Neural progenitor cell (in vitro differentiated cells): ENCODE results near the gene CAMSAP1.

Experiments
- EZH2 ChIP-seq: fragments of 200-600 bp; sonication (generic); IDR thresholded peaks from 2 replicates; pipeline ENCODE4 v1.6.1; 2017; ENCODE audit warnings: antibody characterized with exemption, mild to moderate bottlenecking, moderate library complexity
- TF ChIP-seq, protein P1 (sequence below): fragments of 200-600 bp; sonication (generic); IDR thresholded peaks from 2 replicates; pipeline ENCODE4 v1.5.1; 2017; ENCODE audit warnings: antibody characterized with exemption, mild to moderate bottlenecking

DNA sequence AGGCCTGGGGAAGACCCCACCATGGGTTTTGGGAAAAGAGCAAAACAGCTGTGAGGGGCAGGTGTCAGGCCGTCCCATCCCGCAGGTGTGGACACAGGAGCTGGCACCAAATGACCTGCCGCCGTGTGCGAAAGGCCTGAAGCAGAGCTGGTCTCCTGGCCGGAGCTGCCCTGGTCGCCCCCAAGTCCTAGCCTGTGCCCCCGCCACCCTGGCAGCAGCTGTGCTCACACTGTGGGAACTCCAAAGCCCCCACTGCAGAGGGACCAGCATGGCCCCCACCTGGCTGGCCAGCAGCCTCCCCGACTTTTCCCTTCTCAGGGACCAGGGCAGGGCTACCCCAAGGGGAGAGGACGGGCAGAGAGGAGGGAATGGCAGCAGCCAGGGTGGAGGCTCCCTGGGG, 117.0 kb downstream of the CAMSAP1 start:
- TF ChIP-seq, protein P1, sequence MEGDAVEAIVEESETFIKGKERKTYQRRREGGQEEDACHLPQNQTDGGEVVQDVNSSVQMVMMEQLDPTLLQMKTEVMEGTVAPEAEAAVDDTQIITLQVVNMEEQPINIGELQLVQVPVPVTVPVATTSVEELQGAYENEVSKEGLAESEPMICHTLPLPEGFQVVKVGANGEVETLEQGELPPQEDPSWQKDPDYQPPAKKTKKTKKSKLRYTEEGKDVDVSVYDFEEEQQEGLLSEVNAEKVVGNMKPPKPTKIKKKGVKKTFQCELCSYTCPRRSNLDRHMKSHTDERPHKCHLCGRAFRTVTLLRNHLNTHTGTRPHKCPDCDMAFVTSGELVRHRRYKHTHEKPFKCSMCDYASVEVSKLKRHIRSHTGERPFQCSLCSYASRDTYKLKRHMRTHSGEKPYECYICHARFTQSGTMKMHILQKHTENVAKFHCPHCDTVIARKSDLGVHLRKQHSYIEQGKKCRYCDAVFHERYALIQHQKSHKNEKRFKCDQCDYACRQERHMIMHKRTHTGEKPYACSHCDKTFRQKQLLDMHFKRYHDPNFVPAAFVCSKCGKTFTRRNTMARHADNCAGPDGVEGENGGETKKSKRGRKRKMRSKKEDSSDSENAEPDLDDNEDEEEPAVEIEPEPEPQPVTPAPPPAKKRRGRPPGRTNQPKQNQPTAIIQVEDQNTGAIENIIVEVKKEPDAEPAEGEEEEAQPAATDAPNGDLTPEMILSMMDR, result no peak
- TF ChIP-seq EZH2, result no peak
